HEK293 (cell line): Measurements from ENCODE around the gene MUC22.

ENCODE experiments used
- SCRT1 ChIP-seq: fragments of 450-650 bp; formaldehyde crosslinking; IDR thresholded peaks from 2 replicates; pipeline ENCODE4 v1.5.1; 2016; ENCODE audit warnings: missing biosample characterization, missing genetic modification characterization, borderline replicate concordance
- ZFP37 ChIP-seq: fragments of 450-650 bp; formaldehyde crosslinking; IDR thresholded peaks from 2 replicates; pipeline ENCODE4 v1.5.1; 2016; ENCODE audit warnings: missing biosample characterization, missing genetic modification characterization
- ZNF274 ChIP-seq, 2 experiments: fragments of 200-500 bp in 1 of 2; fragments of 450-650 bp in 1 of 2; sonication (Bioruptor generic) in 1 of 2; formaldehyde crosslinking in 1 of 2; IDR thresholded peaks; 2 replicates each; pipeline versions ENCODE4 v1.5.1 to v1.6.1; 2014 to 2016; ENCODE audit warnings: borderline replicate concordance in 1 of 2, inconsistent platforms in 1 of 2, low read length in 1 of 2, missing biosample characterization in 1 of 2, missing genetic modification characterization in 1 of 2
- TF ChIP-seq, protein P1 (sequence below): fragments of 450-650 bp; formaldehyde crosslinking; IDR thresholded peaks from 2 replicates; pipeline ENCODE4 v1.5.1; 2016; ENCODE audit warnings: missing biosample characterization, missing genetic modification characterization
- TF ChIP-seq, protein P2 (sequence below): fragments of 450-650 bp; formaldehyde crosslinking; IDR thresholded peaks from 2 replicates; pipeline ENCODE4 v1.5.1; 2016; ENCODE audit warnings: missing biosample characterization, missing genetic modification characterization

DNA sequence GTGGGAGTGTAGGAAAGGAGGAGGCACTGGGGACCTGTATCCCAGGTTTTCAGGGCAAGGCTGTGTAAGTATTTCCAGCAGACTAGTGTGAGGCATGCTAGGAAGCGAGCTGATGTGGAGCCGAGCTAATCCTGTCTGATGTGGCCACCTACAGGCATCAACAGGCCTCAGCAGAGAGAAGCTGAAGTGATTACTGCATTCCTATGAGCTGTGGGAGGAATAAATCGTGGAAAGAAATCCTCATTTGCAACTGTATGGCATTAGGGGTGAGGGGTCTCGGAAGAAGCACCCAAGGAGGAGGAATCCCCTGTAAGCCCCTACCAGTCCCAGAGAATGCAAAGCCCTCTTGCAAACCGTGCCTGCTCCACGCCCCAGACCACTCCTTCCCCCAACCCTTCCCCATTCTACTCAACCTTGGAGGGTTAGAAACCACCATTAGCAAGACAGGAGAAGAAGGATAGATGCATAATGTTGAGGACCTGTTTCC, 60.5 kb downstream of the MUC22 start:
- TF ChIP-seq ZNF274 (IDR thresholded peaks at IDR 0.05; ENCODE audit: low read length) (no peak), ZNF274 (tag by site-specific recombination; IDR thresholded peaks at IDR 0.05; ENCODE audit: borderline replicate concordance) (no peak), ZFP37 (tag by site-specific recombination) (no peak), SCRT1 (0 out of 2 replicates have a peak, but pooled peaks have one; percentile 38)
- TF ChIP-seq, protein P1, sequence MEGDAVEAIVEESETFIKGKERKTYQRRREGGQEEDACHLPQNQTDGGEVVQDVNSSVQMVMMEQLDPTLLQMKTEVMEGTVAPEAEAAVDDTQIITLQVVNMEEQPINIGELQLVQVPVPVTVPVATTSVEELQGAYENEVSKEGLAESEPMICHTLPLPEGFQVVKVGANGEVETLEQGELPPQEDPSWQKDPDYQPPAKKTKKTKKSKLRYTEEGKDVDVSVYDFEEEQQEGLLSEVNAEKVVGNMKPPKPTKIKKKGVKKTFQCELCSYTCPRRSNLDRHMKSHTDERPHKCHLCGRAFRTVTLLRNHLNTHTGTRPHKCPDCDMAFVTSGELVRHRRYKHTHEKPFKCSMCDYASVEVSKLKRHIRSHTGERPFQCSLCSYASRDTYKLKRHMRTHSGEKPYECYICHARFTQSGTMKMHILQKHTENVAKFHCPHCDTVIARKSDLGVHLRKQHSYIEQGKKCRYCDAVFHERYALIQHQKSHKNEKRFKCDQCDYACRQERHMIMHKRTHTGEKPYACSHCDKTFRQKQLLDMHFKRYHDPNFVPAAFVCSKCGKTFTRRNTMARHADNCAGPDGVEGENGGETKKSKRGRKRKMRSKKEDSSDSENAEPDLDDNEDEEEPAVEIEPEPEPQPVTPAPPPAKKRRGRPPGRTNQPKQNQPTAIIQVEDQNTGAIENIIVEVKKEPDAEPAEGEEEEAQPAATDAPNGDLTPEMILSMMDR (tag by site-specific recombination), result peak; percentile 76
- TF ChIP-seq, protein P2, sequence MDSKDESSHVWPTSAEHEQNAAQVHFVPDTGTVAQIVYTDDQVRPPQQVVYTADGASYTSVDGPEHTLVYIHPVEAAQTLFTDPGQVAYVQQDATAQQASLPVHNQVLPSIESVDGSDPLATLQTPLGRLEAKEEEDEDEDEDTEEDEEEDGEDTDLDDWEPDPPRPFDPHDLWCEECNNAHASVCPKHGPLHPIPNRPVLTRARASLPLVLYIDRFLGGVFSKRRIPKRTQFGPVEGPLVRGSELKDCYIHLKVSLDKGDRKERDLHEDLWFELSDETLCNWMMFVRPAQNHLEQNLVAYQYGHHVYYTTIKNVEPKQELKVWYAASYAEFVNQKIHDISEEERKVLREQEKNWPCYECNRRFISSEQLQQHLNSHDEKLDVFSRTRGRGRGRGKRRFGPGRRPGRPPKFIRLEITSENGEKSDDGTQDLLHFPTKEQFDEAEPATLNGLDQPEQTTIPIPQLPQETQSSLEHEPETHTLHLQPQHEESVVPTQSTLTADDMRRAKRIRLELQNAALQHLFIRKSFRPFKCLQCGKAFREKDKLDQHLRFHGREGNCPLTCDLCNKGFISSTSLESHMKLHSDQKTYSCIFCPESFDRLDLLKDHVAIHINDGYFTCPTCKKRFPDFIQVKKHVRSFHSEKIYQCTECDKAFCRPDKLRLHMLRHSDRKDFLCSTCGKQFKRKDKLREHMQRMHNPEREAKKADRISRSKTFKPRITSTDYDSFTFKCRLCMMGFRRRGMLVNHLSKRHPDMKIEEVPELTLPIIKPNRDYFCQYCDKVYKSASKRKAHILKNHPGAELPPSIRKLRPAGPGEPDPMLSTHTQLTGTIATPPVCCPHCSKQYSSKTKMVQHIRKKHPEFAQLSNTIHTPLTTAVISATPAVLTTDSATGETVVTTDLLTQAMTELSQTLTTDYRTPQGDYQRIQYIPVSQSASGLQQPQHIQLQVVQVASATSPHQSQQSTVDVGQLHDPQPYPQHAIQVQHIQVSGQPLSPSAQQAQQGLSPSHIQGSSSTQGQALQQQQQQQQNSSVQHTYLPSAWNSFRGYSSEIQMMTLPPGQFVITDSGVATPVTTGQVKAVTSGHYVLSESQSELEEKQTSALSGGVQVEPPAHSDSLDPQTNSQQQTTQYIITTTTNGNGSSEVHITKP (tag by site-specific recombination), result no peak
